GM12873 (cell line): Measurements from ENCODE around the gene FXN.

ENCODE experiments used
- CTCF ChIP-seq: IDR thresholded peaks from 2 replicates; pipeline ENCODE4 v1.5.1; 2012; ENCODE audit warnings: low read depth, mild to moderate bottlenecking, moderate library complexity, low read length, control low read depth; ENCODE audit not compliant: insufficient read depth; ENCODE audit errors: missing control alignments

The FXN gene

GRCh38 chr9:69130456-69131441 lies 95.2 kb downstream of the FXN start:
- TF ChIP-seq CTCF, result no peak

DNA sequence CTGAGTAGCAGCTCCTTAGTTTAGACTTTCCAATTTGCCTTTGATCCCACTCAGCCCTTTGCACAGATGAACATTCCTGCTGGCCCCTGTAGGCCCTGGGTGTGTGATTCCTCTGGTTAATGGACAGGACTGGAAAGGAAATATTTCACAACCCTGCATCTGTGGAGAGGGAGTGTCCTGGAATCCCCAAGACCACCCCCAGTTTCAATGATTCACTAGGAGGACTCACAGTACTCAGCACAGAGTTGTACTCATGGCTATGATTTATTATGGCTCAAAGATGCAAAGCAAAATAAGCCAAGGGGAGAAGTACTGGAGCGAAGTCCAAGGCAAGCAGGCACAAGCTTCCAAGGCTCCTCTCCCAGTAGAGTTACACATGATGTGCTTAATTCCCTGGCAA lies 96.1 kb downstream of the FXN start:
- no peak for TF ChIP-seq CTCF

GRCh38 chr9:69132361-69132760 lies 96.8 kb downstream of the FXN start:
- TF ChIP-seq CTCF, result no peak

- TF ChIP-seq CTCF, result no peak
These were observed 98.9 kb downstream of the FXN start for GRCh38 chr9:69134412-69134811.

DNA sequence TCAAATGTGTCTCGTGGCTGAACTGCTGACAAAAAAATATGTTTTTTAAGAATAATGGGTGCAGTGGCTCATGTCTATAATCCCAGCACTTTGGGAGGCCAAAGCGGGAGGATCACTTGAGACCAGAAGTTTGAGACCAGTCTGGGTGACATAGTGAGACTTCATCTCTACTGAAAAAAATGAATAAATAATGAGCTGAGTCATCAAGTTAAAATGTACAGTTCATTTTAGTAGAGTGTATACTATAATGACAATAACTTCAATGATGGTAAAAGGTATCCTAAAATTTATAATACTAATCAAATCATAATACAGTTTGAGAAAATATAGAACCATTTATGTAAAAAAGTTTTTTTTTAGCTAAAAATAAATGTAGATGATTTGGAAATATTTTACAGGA lies 100.6 kb downstream of the FXN start:
- no peak for TF ChIP-seq CTCF

DNA sequence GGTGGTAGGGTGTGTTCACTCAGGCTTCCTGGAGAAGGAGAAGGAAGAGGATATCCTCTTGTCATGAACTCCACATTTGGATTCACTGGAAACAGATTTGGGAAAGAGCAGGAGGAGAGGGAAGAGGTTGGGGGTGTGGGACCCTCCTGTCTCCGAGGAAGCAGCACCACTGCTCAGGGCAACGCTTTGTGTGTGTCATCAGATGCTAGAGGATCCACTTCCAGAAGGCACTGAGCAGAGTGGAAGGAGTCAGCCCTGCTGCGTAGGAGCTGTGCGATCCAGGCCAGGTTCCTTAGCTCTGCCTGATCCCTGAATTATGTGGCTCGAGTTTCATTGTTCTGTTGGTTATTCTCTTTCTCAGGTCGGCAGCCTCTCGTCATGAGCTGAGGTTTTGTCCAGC lies 101.2 kb downstream of the FXN start:
- no peak for TF ChIP-seq CTCF

- no peak for TF ChIP-seq CTCF
These were observed 101.8 kb downstream of the FXN start for GRCh38 chr9:69137311-69137710.
